GM23338 (cell line): Measurements from ENCODE around the gene CETN1. TPM values are rescaled to one million over a fixed set of nuclear protein-coding genes. Genes with fewer than 3 reads are reported as not detected.

Experiments
- ATAC-seq: fragments of 200-7000 bp; cut with Tn5 transposase; 3 replicates; pipeline ENCODE4 v1.9.1; 2020
- DNase-seq: peaks from one replicate; pipeline ENCODE4 v3.0.0-alpha.2; 2015; ENCODE audit warnings: low spot score
- H2AFZ ChIP-seq: fragments of 200-600 bp; sonication (generic); 2 replicates; pipeline ENCODE4 v1.8.0; 2016; ENCODE audit warnings: antibody characterized with exemption, mild to moderate bottlenecking, moderate library complexity
- H3F3A ChIP-seq: fragments of 200-600 bp; sonication (generic); replicated peaks from 2 replicates; pipeline ENCODE4 v1.8.0; 2017; ENCODE audit warnings: antibody characterized with exemption, mixed run types, low read depth
- H3K27ac ChIP-seq: fragments of 200-600 bp; sonication (generic); 2 replicates; pipeline ENCODE4 v1.6.1; 2016; ENCODE audit warnings: low read depth
- H3K27me3 ChIP-seq: fragments of 200-600 bp; sonication (generic); 2 replicates; pipeline ENCODE4 v1.8.0; 2016; ENCODE audit warnings: mild to moderate bottlenecking, mixed run types, moderate library complexity; ENCODE audit not compliant: insufficient read depth
- H3K36me3 ChIP-seq: fragments of 200-600 bp; sonication (generic); 2 replicates; pipeline ENCODE4 v1.8.0; 2016; ENCODE audit warnings: mild to moderate bottlenecking; ENCODE audit not compliant: insufficient read depth
- H3K4me1 ChIP-seq: fragments of 200-600 bp; sonication (generic); 2 replicates; pipeline ENCODE4 v1.8.0; 2016; ENCODE audit warnings: mild to moderate bottlenecking, moderate library complexity; ENCODE audit not compliant: insufficient read depth
- H3K4me2 ChIP-seq: fragments of 200-600 bp; sonication (generic); 2 replicates; pipeline ENCODE4 v1.7.1; 2017; ENCODE audit warnings: mixed run types
- H3K4me3 ChIP-seq: fragments of 200-600 bp; sonication (generic); 2 replicates; pipeline ENCODE4 v1.6.1; 2016; ENCODE audit warnings: mixed run types
- H3K79me2 ChIP-seq: fragments of 200-600 bp; sonication (generic); replicated peaks from 2 replicates; pipeline ENCODE4 v1.8.0; 2017; ENCODE audit warnings: mild to moderate bottlenecking; ENCODE audit not compliant: insufficient read depth
- H3K9me2 ChIP-seq: fragments of 200-600 bp; sonication (generic); 2 replicates; pipeline ENCODE4 v1.8.0; 2017; ENCODE audit not compliant: insufficient read depth
- H4K20me1 ChIP-seq: fragments of 200-600 bp; sonication (generic); replicated peaks from 2 replicates; pipeline ENCODE4 v1.8.0; 2017; ENCODE audit warnings: mild to moderate bottlenecking; ENCODE audit not compliant: insufficient read depth
- H3K27ac Mint-ChIP-seq: 2 replicates; pipeline ENCODE4 v1.8.0; 2020; ENCODE audit warnings: inconsistent platforms, mild to moderate bottlenecking, moderate library complexity, mixed read lengths
- H3K27me3 Mint-ChIP-seq: 3 replicates; pipeline ENCODE4 v1.8.0; 2022; ENCODE audit warnings: low read depth, mild to moderate bottlenecking, moderate library complexity, mixed read lengths, inconsistent platforms; ENCODE audit not compliant: insufficient read depth, poor library complexity
- H3K36me3 Mint-ChIP-seq: 3 replicates; pipeline ENCODE4 v1.8.0; 2021; ENCODE audit warnings: low read depth, mild to moderate bottlenecking, inconsistent platforms, moderate library complexity, mixed read lengths
- H3K4me1 Mint-ChIP-seq: 3 replicates; pipeline ENCODE4 v1.8.0; 2020; ENCODE audit warnings: mild to moderate bottlenecking, inconsistent platforms, mixed read lengths
- H3K4me3 Mint-ChIP-seq: 3 replicates; pipeline ENCODE4 v1.8.0; 2021; ENCODE audit warnings: moderate library complexity, mild to moderate bottlenecking, inconsistent platforms, mixed read lengths
- H3K9me3 Mint-ChIP-seq: 3 replicates; pipeline ENCODE4 v1.8.0; 2020; ENCODE audit warnings: moderate library complexity, mild to moderate bottlenecking, inconsistent platforms, mixed read lengths
- CREB1 ChIP-seq: fragments of 250-450 bp; sonication (Bioruptor Pico); IDR thresholded peaks from 2 replicates; pipeline ENCODE4 v1.5.0; 2020; ENCODE audit warnings: low read depth, mild to moderate bottlenecking, moderate library complexity
- CTCF ChIP-seq, 2 experiments: fragments of 200-600 bp in 1 of 2; sonication (generic) in 1 of 2; conservative IDR thresholded peaks; 2 replicates each; pipeline versions ENCODE4 v1.5.1 to v1.6.1; 2016 to 2017; ENCODE audit warnings: antibody characterized with exemption in 2 of 2, low read depth in 2 of 2, mild to moderate bottlenecking in 2 of 2, moderate library complexity in 1 of 2
- ETS1 ChIP-seq: IDR thresholded peaks from 2 replicates; pipeline ENCODE4 v1.6.1; 2016; ENCODE audit warnings: antibody characterized with exemption
- EZH2 ChIP-seq: fragments of 200-600 bp; sonication (generic); IDR thresholded peaks from one replicate; pipeline ENCODE4 v1.8.0; 2017; ENCODE audit warnings: antibody characterized with exemption, mild to moderate bottlenecking, low read depth; ENCODE audit not compliant: unreplicated experiment
- POLR2AphosphoS5 ChIP-seq: IDR thresholded peaks from 2 replicates; pipeline ENCODE4 v1.6.1; 2016; ENCODE audit warnings: antibody characterized with exemption, low read depth
- REST ChIP-seq: IDR thresholded peaks from one replicate; pipeline ENCODE4 v1.6.1; 2018; ENCODE audit warnings: antibody characterized with exemption; ENCODE audit not compliant: unreplicated experiment
- ZNF331 ChIP-seq: fragments of 250-450 bp; sonication (Bioruptor Pico); IDR thresholded peaks from 2 replicates; pipeline ENCODE4 v1.5.0; 2020; ENCODE audit warnings: low read depth, mild to moderate bottlenecking, moderate library complexity
- ZNF462 ChIP-seq: fragments of 250-450 bp; sonication (Bioruptor Pico); IDR thresholded peaks from 2 replicates; pipeline ENCODE4 v1.5.0; 2020; ENCODE audit warnings: mild to moderate bottlenecking, moderate library complexity
- polyA plus RNA-seq: library from polyadenylated mRNA; unstranded; fragments of >200 nt; fragmentation: Nextera tagmentation; extraction: Ambion mirVana; gene quantifications from 2 replicates; pipeline ENCODE4 v1.2.1, GENCODE V29; 2016
- total RNA-seq: library from RNA; depleted of rRNA; stranded (reverse); fragments of >200 nt; shearing (Covaris generic); gene quantifications from 2 replicates; pipeline ENCODE4 v1.2.3, GENCODE V29; 2014

Gene CETN1
- total and polyA plus RNA-seq, 2 experiments from 2014 or later = not detected

- no peaks in the 10 kb centered on the region for H3K9me2 ChIP-seq
- DNase-seq (no peak), ATAC-seq (no peak)
- peak overlapping the region; percentile 80; the same call in 1 of the 2 replicates for H2AFZ ChIP-seq
- H3K27me3 Mint-ChIP-seq = peaks cover 5% of the 10 kb centered on the region
- H3K79me2 ChIP-seq = no peaks in the 10 kb centered on the region
- H3F3A ChIP-seq = peaks cover 9% of the 10 kb centered on the region
- no peaks in the 10 kb centered on the region for H3K27me3 ChIP-seq
- no peak overlapping the region for H3K27ac Mint-ChIP-seq
- TF ChIP-seq REST = no peak
- TF ChIP-seq CTCF (conservative IDR thresholded peaks at IDR 0.05; ENCODE audit: low read depth in 2 of 2) = no peak
- no peak for TF ChIP-seq EZH2
- TF ChIP-seq ETS1 = no peak
- no peak for TF ChIP-seq ZNF331
- no peak for TF ChIP-seq POLR2AphosphoS5
- TF ChIP-seq ZNF462 (CRISPR knock-in tag) = no peak
- no peak for TF ChIP-seq CREB1 (CRISPR knock-in tag)
- H3K27ac ChIP-seq = no peak overlapping the region
- H4K20me1 ChIP-seq = no peaks in the 10 kb centered on the region
- H3K4me2 ChIP-seq = no peak overlapping the region
- H3K4me1 Mint-ChIP-seq = peaks cover 6% of the 10 kb centered on the region; the same call in 2 of the 3 replicates
- H3K4me3 ChIP-seq = no peak overlapping the region
- H3K36me3 ChIP-seq = no peaks in the 10 kb centered on the region
- no peak overlapping the region for H3K4me3 Mint-ChIP-seq
- H3K36me3 Mint-ChIP-seq = no peaks in the 10 kb centered on the region; the same call in 2 of the 3 replicates
- H3K9me3 Mint-ChIP-seq = peaks cover 6% of the 10 kb centered on the region; the same call in 2 of the 3 replicates
- H3K4me1 ChIP-seq = peaks cover 4% of the 10 kb centered on the region; the same call in 1 of the 2 replicates
These were observed 15.4 kb downstream of the CETN1 start for GRCh38 chr18:595571-595970.
